GM12801 (cell line): ENCODE data around the gene BEAN1.

ENCODE experiments used
- TF ChIP-seq, protein P1 (sequence below): IDR thresholded peaks from one replicate; pipeline ENCODE4 v1.5.1; 2011; ENCODE audit warnings: control low read depth; ENCODE audit not compliant: insufficient read length; ENCODE audit errors: extremely low read depth

Gene BEAN1

DNA sequence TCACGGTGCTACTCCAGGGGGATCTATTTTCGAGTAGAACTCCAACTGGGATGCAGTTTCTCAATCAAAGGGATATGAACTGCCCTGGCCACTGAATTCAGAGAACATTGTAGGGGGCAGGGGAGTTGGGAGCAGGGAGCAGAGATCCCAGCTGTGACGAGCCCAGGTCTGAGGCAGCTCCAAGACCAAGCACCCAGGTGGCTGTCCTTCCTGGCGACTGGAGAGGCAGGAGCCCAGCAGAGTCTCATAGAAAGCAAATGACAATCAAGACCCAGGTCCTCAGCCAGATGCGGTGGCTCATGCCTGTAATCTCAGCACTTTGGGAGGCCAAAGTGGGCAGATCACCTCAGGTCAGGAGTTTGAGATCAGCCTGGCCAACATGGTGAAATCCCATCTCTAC lies 62.7 kb downstream of the BEAN1 start:
- TF ChIP-seq, protein P1, sequence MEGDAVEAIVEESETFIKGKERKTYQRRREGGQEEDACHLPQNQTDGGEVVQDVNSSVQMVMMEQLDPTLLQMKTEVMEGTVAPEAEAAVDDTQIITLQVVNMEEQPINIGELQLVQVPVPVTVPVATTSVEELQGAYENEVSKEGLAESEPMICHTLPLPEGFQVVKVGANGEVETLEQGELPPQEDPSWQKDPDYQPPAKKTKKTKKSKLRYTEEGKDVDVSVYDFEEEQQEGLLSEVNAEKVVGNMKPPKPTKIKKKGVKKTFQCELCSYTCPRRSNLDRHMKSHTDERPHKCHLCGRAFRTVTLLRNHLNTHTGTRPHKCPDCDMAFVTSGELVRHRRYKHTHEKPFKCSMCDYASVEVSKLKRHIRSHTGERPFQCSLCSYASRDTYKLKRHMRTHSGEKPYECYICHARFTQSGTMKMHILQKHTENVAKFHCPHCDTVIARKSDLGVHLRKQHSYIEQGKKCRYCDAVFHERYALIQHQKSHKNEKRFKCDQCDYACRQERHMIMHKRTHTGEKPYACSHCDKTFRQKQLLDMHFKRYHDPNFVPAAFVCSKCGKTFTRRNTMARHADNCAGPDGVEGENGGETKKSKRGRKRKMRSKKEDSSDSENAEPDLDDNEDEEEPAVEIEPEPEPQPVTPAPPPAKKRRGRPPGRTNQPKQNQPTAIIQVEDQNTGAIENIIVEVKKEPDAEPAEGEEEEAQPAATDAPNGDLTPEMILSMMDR: no peak

DNA sequence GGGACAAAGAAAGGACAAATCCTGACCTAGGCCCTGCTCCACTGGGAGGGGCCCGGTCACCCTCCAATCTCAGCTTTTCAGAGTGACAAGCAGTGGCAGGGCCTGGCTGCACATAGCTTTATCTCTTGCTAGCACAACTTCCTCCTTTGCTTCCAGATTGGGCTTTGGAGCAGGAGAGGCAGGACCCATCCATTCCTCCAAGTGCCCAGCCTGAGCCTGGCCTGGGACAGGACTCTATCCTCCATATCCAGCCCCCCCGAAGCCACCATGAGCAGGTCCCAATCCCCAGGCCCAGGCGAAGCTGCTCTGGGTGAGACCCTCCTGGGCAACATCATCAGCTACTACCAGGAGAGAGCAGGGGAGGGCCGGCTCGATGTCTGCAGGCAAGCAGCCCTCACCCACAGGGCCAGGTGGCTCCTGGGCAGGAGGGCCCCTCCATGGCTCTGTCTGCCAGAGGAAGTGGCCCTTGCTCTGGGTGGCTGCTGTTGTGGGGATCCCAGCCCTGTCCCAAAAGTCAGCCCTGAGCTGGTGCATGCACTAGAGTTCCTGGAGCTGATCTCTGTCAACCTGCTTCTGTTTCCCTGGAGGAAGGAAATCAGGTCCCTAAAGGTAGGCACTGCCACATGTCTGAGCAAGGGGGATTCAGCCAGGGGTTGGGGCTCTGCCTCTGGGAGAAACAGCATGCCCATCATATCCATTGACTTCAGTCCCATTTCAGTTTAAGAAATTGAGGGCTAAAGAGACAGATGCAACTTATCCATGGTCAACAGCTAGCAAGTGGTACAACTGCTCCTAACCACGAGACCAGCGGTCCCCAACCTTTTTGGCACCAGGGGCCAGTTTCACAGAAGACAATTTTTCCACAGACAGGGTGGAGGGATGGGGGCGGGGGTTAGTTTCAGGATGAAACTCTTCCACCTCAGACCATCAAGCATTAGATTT lies 64.0 kb downstream of the BEAN1 start:
- TF ChIP-seq, protein P1: no peak

DNA sequence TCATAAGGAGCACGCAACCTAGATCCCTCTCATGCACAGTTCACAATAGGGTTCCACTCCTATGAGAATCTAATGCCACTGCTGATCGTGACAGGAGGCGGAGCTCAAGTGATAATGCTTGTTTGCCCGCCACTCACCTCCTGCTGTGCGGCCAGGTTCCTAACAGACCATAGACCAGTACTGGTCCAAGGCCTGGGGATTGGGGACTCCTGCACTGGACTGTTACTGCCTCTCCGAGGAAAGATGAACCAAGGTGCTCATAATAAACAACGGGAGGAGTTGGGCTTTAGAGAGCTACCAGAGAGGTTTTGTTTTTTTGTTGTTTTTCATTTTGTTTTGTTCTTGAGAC lies 64.6 kb downstream of the BEAN1 start:
- TF ChIP-seq, protein P1: no peak

DNA sequence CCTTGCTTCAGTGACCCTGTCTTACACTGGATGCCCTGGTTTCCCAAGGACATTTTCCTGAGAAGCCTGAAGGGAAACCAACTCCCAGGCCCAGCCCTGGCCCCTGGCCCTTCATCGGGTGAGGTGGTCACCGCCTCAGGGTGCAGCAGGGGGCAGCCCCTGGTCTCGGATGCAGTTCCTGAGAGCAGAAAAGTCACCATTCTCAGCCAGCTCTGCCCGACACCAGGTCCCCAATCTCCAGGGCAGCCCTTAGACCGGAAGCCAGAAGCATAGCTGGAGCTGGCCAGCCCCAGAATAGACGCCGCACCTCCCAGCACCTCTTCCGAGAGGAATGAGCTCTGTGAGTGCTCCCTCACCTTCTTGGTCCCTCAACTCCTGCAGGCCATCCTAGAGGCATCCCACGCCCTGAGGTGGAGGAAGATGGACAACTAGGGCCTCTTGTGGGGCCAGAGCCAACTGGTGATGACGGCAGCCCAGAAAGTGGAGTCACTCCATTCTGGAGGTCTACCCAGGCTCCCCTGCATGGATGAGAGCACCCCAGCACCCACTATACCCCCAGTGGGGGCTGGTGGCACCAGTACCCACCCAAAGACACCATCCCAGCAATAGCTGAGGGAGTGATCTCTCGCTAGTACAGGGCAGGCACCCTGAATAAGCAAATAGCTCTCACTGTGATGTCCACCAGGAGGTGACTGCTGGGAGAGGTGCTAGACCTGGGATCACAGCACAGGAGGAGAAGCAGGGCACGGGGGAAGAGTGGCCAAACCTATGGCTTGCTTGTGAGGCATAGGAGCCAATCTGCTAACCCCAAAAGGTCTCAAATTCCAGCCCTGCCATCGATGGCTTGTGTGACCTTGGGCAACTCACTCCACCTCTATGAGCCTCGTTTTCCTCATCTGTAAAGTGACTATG lies 66.7 kb downstream of the BEAN1 start:
- TF ChIP-seq, protein P1: no peak

GRCh38 chr16:66494916-66495315 lies 67.8 kb downstream of the BEAN1 start:
- TF ChIP-seq, protein P1: no peak

- TF ChIP-seq, protein P1: no peak
Observed at GRCh38 chr16:66495440-66495839, 68.3 kb downstream of the BEAN1 start.
